Hematopoietic multipotent progenitor cell treated with erythropoietin and hydrocortisone succinate and interleukin-3 and kit ligand, for 15 days (in vitro differentiated cells): ENCODE data around the gene UMODL1.
A peak's percentile ranks its signal among the peaks of the same experiment; 100 is the strongest.

Experiments used
- DNase-seq: peaks from one replicate; pipeline ENCODE4 v3.0.0-alpha.2; 2015; ENCODE audit warnings: low spot score

Gene UMODL1

GRCh38 chr21:42096566-42096965 is 25.4 kb downstream of the UMODL1 start:
- peak; percentile 71 for DNase-seq

- no peak for DNase-seq
Measured at GRCh38 chr21:42097274-42097673, 26.2 kb downstream of the UMODL1 start.

- DNase-seq = peak; percentile 32
Measured at GRCh38 chr21:42097860-42098454, 26.8 kb downstream of the UMODL1 start.

DNA sequence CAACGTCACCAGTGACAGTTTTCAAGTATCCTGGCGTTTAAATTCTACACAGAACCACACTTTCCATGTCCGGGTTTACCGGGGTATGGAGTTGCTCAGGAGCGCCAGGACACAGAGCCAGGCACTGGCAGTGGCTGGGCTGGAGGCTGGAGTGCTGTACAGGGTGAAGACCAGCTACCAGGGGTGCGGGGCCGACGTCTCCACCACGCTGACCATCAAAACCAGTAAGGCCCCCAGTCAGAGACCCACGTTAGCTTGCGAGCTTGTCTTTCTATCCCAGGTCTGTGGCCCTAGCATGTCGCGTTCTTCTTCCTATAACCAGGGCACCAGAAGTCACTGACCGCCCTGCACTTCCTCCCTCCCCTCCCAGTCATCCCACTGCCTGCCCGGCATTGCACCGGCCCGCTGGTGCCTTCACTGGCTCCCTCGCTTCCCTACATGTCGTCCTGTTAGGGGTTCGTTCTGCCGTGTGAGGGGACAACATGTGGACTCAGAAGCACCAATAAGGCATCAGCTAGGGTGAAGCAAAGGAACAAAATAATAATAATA is 27.9 kb downstream of the UMODL1 start:
- DNase-seq = no peak

GRCh38 chr21:42101246-42101645 is 30.1 kb downstream of the UMODL1 start:
- DNase-seq = peak; percentile 69

- DNase-seq = no peak
Measured at GRCh38 chr21:42102076-42102475, 31.0 kb downstream of the UMODL1 start.

DNA sequence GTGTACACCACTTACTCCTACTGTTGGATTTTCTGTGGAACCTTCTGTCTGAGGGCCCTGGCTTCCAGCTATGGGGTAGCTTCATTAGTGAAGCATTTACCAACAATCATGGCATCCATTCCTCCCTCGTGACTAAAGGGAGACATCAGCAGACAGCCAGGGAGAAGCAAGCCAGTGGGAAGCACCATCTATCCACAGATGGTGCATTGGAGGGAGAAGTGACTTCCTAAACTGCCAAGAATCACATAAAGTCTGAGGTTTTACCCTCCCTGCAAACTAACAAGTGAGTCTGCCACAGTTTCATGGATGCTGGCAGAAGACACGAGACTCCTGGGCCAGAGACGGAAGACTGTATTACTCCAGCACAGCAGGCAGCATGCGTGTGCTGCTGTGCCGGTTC is 31.4 kb downstream of the UMODL1 start:
- DNase-seq = no peak

DNA sequence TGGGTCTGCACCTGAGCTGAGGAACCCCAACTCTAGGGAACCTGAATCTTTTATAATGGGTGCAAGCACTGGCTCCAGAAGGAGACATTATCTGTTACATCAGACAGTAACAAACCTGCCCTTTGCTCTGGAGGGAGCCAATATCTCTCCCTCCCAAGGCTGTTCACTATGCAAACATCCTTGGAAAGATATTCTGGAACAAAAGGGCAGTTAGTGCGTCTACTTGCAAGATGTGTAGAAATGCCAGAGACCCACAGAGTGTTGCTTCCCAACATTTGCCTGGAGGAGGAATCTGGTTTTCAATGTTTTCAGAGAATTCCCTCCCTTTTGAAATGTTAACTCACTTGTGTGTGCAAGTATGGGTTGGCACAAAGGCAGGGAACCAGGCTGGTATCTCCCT is 31.9 kb downstream of the UMODL1 start:
- no peak for DNase-seq

DNA sequence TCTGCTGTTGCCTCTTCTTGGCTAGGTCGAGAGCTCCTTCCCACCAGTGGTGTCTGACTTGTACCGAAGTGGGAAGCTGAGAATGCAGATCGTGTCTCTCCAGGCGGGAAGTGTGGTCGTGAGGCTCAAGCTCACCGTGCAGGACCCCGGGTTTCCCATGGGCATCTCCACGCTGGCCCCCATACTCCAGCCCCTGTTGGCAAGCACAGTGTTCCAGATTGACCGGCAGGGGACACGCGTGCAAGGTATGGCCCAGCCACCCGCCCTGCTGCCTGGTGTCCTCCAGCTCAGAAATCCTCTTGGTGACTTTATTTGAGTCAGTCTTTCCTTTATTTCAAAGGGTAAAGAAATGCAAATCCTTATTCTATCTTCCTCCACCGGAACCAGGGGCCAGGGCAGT is 32.7 kb downstream of the UMODL1 start:
- no peak for DNase-seq

- no peak for DNase-seq
Measured at GRCh38 chr21:42105476-42106315, 34.6 kb downstream of the UMODL1 start.

GRCh38 chr21:42106425-42106824 is 35.3 kb downstream of the UMODL1 start:
- DNase-seq = no peak

DNA sequence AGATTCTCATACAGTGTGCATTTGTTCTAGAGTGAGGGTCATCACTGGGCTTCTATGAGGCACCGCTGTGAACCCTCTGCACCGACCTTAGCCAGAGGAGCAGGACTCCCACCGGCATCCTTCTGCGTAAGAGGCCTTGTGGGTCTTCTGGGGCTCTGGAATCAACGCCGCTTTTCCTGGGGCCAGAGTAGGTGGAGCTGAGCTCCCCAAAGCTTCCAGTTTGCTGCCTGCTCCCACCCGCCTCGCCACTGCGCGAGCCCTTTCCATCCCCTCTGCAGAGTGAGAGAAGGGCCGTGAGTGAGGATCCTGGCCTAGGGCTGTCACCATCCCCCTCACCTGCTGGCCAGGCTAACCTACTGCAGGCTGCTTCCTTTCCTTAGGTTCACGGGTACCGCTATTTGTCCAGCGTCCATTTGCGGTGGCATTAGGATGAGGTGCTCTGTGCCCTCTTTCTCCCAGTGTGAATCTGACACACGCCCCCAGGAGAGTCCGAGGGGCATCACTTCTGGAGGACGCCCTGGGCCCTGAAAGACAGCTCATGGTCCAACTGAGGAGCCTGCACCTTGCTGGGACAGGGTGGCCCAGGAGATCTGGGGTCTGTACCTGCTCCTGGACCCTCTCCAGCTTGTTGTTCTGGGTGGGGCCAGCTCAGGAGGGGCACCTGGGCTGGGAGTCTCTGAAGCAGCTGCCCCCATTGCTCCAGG is 36.2 kb downstream of the UMODL1 start:
- DNase-seq = no peak

DNA sequence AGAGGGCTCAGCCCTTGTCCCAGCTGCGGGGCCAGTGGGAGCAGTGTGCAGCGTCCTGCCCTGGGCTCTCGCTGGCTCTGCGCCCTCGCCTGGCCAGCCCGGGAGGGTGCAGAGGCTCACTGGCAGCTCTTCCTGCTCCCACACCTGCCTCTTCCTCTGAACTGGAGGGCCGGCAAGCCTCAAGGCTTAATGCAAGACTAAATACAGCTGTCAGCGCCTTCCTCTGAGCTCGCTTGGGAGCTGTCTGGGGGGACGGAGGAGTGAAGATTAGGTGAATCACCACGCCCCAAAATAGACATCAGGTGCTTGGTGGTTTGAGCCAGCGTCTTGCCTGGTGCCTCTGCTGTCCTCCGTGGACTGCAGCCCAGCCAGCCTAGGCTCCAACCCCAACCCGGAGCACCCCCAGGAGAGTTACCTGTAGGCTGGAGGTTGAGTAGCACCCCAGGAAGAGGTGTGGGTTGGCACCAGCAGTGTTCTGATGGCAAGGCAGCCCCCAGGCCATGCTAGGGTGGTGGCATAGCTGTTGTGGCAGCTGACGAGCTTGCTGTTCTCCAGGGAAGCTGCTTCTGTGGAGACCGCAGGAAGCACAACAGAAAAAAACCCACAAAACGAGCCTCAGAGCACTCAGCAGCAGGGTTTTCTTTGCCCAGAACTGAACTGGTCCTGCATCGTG is 36.9 kb downstream of the UMODL1 start:
- DNase-seq = peak; percentile 23

- DNase-seq = no peak
Measured at GRCh38 chr21:42108554-42109340, 37.6 kb downstream of the UMODL1 start.

- no peak for DNase-seq
Measured at GRCh38 chr21:42109473-42109872, 38.4 kb downstream of the UMODL1 start.

GRCh38 chr21:42109873-42110525 is 38.9 kb downstream of the UMODL1 start:
- DNase-seq = no peak

DNA sequence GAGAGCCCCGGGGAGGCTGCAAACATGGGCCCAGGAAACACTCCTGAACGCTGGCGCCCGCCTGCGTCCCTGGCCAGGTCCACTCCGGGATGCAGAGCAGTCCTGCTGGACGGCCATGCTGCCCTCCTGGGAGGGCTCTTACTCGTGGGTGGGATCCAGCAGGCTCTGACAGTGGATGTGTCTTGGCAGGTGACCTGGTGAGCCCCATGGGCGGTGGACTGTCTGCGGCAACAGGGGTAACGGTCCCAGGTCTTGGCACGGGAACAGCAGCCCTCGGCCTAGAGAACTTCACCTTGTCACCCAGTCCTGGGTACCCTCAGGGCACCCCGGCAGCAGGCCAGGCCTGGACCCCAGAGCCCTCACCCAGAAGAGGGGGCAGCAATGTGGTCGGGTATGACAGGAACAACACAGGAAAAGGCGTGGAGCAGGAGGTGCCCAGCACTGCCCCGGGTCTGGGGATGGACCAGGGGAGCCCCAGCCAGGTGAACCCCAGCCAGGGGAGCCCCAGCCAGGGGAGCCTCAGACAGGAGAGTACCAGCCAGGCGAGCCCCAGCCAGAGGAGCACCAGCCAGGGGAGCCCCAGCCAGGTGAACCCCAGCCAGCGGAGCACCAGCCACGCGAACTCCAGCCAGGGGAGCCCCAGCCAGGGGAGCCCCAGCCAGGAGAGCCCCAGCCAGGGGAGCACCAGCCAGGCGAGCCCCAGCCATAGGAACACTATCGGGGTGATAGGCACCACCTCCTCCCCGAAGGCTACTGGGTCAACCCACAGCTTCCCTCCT is 39.8 kb downstream of the UMODL1 start:
- no peak for DNase-seq

- DNase-seq = no peak
Measured at GRCh38 chr21:42111470-42111743, 40.3 kb downstream of the UMODL1 start.

DNA sequence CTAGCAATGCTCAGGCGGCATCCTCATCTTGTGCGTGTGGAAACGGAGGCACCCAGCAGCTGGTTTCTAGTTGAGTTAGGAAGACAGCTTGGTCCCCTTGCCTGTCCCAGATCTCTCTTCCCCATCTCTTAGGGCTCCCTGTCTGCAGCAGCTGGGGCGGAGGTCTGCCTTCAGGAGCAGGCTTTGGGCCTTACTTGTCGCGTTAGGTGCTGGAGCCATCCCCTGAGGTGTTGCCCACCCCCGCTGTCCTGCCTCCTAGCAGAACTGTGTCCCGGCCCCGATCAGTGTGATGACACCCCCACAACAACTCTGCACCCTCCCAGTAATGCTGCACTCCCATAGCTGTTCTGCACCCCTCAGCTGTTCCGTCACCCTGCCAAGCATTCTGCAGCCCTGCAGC is 40.7 kb downstream of the UMODL1 start:
- DNase-seq = no peak

DNA sequence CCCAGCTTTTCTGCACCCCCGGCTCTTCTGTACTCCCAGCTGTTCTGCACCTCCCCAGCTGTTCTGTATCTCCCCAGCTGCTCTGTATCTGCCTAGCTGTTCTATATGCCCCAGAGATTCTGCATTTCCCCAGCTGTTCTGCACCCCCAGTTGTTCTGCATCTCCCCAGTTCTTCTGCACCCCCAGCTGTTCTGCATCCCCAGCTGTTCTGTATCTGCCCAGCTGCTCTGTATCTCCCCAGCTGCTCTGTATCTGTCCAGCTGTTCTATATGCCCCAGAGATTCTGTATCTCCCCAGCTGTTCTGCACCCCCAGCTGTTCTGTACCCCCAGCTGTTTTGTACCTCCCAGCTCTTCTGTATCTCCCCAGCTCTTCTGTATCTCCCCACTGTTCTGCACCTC is 41.1 kb downstream of the UMODL1 start:
- no peak for DNase-seq
